GM08714 (cell line): ENCODE results near the gene ATP5ME.

Experiments used
- H3K4me3 ChIP-seq: fragments of 200-500 bp; sonication (Bioruptor generic); 2 replicates; pipeline ENCODE4 v1.5.1; 2014; ENCODE audit warnings: mild to moderate bottlenecking, low read length, inconsistent platforms
- ZNF274 ChIP-seq: IDR thresholded peaks from 2 replicates; pipeline ENCODE4 v1.6.1; 2012; ENCODE audit warnings: mild to moderate bottlenecking, low read depth, low read length

The ATP5ME gene

GRCh38 chr4:661881-662761 is 12.0 kb downstream of the ATP5ME start:
- H3K4me3 ChIP-seq, result no peak overlapping the region

DNA sequence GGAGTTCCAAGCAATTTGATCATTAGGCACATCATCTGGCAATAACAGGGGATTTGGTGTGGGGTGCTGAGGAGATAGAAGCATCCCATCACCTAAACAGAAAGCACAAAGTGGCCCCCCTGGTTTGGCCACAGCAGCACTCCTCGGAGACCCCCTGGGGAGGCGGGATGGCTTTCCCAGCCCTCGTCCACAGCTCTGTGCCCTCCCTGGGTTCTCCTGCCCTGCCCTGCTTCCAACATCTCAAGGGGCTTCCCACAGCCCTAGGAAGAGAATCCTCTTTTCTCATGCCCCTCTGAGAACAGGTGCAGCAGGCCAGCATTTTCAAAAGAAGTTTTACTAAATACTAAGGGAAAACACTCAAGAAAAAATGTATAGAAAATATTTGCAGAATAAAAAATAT is 12.8 kb downstream of the ATP5ME start:
- no peak for TF ChIP-seq ZNF274
- H3K4me3 ChIP-seq, result no peak overlapping the region

More at GRCh38 chr4:661881-662761, 12.0 kb downstream of the ATP5ME start:
- TF ChIP-seq ZNF274, result no peak

- no peak for TF ChIP-seq ZNF274
- H3K4me3 ChIP-seq, result no peak overlapping the region
Measured at GRCh38 chr4:660401-660800, 13.7 kb downstream of the ATP5ME start.

DNA sequence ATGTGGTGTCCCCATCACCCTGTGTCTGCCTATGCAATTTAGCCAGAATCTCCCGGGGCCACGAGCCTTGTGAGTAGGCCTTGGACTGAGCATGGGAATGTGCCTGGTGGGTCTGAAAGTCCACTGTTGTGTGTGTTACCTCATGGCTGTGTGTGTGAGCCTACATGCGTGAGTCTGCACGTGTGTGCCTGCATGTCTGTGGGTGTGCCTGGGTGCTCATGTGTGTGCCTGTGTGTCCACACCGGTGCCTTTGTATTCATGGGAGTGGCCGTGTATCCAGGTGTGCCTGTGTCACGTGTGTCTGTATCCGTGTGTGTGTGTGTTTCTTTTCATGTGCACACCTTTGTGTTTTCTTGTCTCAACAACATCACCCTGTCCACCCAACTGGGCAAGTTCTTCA is 14.2 kb downstream of the ATP5ME start:
- TF ChIP-seq ZNF274, result no peak
- H3K4me3 ChIP-seq, result no peak overlapping the region

DNA sequence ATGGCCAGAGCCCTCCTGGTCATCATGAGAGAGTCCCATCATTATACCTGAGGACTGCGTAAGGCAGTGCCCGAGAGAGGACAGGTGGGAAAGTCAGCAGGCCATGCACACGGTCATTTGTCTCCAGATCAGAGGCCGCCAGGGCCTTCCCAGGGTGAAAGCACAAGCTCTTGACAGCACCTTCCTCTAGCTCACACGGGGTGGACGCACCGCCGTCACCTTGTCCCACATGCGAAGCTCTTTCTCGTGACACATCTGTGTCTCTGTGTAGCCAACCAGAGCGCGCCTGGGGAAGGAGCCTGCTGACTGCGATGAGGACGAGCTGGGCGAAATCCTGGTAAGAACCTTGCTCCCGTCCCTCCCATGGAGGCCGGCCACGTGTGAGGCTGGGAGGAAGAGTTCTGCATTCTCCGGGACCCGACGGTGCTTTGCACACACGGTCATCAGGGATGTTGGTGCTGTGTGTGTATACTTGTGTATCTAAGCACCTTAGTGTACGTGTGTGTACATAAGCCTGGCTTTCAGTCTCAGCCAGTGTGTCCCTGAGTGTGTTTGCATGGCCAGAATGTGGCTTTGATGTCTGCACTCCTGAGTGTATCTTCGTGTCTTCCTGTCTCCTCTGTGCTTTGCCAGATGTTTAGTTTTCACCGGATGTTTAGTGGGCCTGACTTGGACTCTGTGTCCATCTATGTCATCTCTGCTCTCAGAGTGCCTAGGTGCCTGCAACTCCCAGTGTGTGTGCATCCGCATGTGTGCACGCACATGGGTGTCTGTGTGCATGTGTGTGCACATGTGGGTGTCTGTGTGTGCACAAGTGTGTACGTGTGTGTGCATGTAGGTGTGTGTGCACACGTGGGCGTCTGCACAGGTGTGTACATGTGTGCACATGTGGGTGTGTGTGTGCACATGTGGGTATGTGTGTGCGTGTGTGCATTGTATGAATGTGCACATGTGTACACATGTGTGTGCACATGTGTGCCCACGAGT is 15.1 kb downstream of the ATP5ME start:
- TF ChIP-seq ZNF274, result no peak
- H3K4me3 ChIP-seq, result no peak overlapping the region

GRCh38 chr4:657834-658667 is 16.0 kb downstream of the ATP5ME start:
- no peak for TF ChIP-seq ZNF274
- H3K4me3 ChIP-seq, result no peak overlapping the region

- no peak for TF ChIP-seq ZNF274
- H3K4me3 ChIP-seq, result no peak overlapping the region
Measured at GRCh38 chr4:657338-657833, 16.7 kb downstream of the ATP5ME start.

GRCh38 chr4:656436-657337 is 17.4 kb downstream of the ATP5ME start:
- H3K4me3 ChIP-seq, result no peak overlapping the region
- no peak for TF ChIP-seq ZNF274

DNA sequence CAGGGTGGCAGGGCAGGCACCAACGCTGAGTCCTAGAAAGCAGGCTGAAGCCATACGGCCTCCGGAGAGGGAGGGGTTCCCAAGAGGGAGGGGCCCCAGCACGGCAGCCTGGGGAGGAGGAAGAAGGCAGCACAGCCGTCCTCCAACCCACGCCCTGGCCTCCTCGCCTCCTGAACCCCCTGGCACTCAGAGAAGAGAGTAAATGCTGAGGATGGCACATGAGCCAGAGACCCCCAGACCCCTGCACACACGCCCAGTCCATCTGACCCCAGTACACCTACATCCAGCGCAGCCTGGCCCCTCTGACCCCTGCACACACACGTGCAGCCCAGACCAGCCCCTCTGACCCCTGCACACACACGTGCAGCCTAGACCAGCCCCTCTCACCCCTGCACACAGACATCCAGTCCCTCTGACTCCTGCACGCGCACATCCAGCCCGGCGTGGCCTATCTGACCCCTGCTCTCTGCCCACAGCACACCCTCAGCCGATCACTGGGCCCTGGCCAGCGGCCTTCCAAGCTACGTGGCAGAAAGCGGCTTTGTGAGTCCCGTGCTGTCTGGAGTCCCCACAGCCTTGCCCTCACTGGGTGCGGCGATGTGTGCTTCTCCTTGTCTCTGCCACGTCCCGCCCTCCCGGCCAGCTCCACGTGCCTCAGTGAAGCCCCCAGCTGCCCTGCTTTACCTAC is 18.5 kb downstream of the ATP5ME start:
- no peak for TF ChIP-seq ZNF274
- H3K4me3 ChIP-seq, result no peak overlapping the region

DNA sequence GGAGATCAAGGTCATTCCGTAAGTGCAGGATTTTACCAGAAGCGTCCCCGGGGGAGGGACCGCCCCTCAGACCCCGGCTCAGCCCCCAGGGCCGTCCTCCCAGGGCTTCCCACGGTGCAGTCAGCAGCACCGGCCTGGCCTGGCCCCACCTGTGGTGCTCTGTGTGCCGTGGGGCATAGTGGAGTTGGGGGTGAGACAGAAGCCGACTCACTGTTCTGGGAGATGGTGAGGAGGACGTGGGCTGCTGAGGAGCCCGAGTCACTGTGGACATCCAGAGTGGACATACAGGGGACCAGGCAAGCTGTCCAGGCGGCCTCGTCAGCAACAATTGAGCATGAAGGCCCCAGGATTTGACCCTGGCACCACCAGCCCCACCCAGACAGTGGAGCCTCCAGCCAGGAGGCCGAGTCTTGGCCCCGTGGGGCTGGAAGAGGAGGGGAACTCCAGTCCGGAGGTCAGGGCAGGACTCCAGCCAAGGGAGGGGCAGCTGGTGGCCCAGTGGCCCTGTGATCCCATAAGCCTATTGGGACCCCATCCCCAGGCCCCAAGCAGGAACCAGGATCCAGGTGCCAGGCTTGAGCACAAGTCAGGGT is 19.1 kb downstream of the ATP5ME start:
- no peak for TF ChIP-seq ZNF274
- H3K4me3 ChIP-seq, result no peak overlapping the region

DNA sequence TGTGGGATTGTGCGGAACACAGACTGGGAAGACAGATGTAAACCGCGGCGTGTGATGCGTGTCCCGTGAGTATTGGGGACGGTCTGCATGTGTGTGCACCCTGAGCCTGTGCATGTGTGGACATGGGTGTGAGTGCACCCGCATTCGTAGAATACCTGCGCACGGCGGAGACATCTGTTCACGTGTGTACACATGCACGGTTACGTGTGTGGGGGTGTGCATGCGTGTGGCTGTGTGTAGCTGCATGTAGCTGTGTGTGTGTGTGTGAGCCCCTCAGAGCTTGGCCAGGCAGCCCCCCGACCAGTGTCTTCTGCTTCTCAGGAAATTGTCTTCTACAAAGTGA is 19.6 kb downstream of the ATP5ME start:
- H3K4me3 ChIP-seq, result no peak overlapping the region
- TF ChIP-seq ZNF274, result no peak
